H1 (cell line): ENCODE measurements around the gene NTN1.

Experiments
- CBX5 ChIP-seq: fragments of 300-800, 300-1000 bp; sonication (generic); IDR thresholded peaks from 2 replicates; pipeline ENCODE4 v1.7.1; 2016; ENCODE audit warnings: antibody characterized with exemption, low read length, low read depth
- CHD2 ChIP-seq: IDR thresholded peaks from 2 replicates; pipeline ENCODE4 v1.6.1; 2012; ENCODE audit warnings: low read length, improper control_type of control experiment
- GTF2F1 ChIP-seq: IDR thresholded peaks from 2 replicates; pipeline ENCODE4 v1.6.1; 2012; ENCODE audit warnings: low read depth, low read length, improper control_type of control experiment, borderline replicate concordance
- POLR2A ChIP-seq, 2 experiments: IDR thresholded peaks; 1 replicate in 1 of 2; 2 replicates in 1 of 2; pipeline ENCODE4 v1.6.1; 2011; ENCODE audit warnings: low read depth in 2 of 2, low read length in 2 of 2, mild to moderate bottlenecking in 2 of 2; ENCODE audit errors: control extremely low read depth in 1 of 2
- TAF1 ChIP-seq: IDR thresholded peaks from 2 replicates; pipeline ENCODE4 v1.6.1; 2011; ENCODE audit warnings: mild to moderate bottlenecking, low read depth, low read length
- ZNF274 ChIP-seq: IDR thresholded peaks from 2 replicates; pipeline ENCODE4 v1.7.0; 2012; ENCODE audit warnings: low read length, borderline replicate concordance; ENCODE audit errors: extremely low read depth
- TF ChIP-seq, protein P1 (sequence below), 3 experiments: IDR thresholded peaks; 1 replicate in 2 of 3; 2 replicates in 1 of 3; pipeline versions ENCODE4 v1.5.1 to v1.6.1; 2011; ENCODE audit warnings: low read length in 3 of 3, mild to moderate bottlenecking in 3 of 3, inconsistent platforms in 2 of 3, low read depth in 1 of 3, moderate library complexity in 1 of 3; ENCODE audit not compliant: insufficient read depth in 1 of 3; ENCODE audit errors: control extremely low read depth in 1 of 3

DNA sequence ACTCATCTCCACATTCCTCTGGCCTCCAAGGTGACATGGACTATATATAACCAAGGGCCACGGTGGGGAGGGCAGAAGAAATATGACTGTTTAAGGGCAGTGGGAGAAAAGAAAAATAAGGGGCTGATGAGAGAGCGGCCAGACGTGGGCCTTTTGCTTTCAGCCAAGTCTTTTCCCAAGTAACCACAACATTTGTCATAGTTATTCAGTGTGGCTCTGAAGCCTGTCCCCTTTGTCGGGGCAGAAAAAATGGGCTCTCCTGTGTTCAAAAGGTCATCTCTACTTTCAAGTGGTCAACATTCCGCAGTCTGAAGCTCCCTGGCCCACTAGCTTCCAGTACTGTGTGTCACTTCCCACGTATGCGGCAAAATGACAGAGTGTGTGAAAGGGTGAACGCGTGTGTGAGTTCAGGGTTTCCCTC is 245.4 kb downstream of the NTN1 start:
- no peak for TF ChIP-seq ZNF274
- TF ChIP-seq POLR2A (IDR thresholded peaks at IDR 0.05; ENCODE audit: control extremely low read depth in 1 of 2, low read depth in 2 of 2, low read length in 2 of 2), result no peak
- no peak for TF ChIP-seq TAF1
- TF ChIP-seq CHD2, result no peak
- TF ChIP-seq GTF2F1, result no peak
- no peak for TF ChIP-seq CBX5
- TF ChIP-seq, protein P1, sequence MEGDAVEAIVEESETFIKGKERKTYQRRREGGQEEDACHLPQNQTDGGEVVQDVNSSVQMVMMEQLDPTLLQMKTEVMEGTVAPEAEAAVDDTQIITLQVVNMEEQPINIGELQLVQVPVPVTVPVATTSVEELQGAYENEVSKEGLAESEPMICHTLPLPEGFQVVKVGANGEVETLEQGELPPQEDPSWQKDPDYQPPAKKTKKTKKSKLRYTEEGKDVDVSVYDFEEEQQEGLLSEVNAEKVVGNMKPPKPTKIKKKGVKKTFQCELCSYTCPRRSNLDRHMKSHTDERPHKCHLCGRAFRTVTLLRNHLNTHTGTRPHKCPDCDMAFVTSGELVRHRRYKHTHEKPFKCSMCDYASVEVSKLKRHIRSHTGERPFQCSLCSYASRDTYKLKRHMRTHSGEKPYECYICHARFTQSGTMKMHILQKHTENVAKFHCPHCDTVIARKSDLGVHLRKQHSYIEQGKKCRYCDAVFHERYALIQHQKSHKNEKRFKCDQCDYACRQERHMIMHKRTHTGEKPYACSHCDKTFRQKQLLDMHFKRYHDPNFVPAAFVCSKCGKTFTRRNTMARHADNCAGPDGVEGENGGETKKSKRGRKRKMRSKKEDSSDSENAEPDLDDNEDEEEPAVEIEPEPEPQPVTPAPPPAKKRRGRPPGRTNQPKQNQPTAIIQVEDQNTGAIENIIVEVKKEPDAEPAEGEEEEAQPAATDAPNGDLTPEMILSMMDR (IDR thresholded peaks at IDR 0.05; ENCODE audit: control extremely low read depth in 1 of 3, insufficient read depth in 1 of 3, low read depth in 1 of 3, low read length in 3 of 3), result no peak
